ENCODE measurements around the gene PSMD11.

PSMD11 gene

GRCh38 chr17:32470405-32471167 lies 26.3 kb downstream of the PSMD11 start:
- no peak for DNase-seq

DNA sequence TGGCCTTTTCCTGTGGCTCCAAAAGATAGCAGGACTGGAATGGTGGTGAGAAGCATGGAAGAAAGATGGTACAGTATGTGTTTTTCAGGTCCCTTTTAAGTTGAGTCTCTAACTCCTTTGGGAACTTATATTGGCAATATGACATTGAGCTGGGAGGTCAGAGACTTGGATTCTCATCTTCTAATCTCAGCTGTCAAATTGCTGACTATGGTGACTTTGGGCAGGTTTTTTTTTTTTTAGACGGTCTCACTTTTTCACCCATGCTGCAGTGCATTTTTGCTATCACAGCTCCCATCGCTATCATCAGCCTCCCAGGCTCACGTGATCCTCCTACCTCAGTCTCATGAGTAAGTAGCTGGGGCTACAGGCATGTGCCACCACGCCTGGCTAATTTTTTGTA lies 27.3 kb downstream of the PSMD11 start:
- no peak for DNase-seq

DNA sequence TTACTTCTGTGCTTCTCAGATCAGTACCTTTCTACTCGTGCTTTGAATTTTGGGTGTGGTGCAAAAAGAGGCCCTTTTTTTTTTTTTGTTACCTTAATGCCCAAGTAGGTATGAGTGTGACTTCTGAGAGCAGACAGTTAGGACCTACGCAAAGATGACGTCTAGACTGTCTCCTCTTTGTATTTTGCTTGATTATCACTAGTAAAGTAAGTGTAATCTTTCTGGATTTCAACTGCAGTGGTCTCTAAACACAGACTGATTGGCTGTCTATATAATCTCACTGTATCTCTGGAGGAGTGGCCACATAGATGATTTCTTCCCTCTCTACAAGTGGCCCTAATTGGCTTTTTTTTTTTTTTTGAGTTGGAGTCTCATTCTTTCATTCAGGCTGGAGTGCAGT lies 30.9 kb downstream of the PSMD11 start:
- DNase-seq: no peak

DNA sequence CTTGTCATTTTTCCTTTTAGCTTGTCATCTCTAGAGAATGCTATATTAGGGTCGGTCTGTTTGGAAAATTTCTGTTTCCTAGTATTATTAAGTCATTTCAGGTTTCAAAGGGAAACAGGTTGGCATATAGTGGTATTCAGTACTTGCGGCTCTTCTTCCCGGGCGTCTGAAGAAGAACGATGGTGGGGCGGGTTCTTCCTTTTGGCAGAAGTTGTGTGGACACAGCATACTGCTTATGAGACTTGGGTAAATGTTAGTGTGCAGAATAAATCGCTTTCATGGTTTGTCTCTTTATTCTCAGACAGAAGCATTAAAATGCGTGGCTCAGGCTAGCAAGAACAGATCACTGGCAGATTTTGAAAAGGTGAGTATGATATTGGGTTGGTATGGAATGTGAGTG lies 32.9 kb downstream of the PSMD11 start:
- DNase-seq: no peak

GRCh38 chr17:32479074-32479617 lies 34.8 kb downstream of the PSMD11 start:
- no peak for DNase-seq

GRCh38 chr17:32481193-32481592 lies 36.9 kb downstream of the PSMD11 start:
- no peak for DNase-seq

DNA sequence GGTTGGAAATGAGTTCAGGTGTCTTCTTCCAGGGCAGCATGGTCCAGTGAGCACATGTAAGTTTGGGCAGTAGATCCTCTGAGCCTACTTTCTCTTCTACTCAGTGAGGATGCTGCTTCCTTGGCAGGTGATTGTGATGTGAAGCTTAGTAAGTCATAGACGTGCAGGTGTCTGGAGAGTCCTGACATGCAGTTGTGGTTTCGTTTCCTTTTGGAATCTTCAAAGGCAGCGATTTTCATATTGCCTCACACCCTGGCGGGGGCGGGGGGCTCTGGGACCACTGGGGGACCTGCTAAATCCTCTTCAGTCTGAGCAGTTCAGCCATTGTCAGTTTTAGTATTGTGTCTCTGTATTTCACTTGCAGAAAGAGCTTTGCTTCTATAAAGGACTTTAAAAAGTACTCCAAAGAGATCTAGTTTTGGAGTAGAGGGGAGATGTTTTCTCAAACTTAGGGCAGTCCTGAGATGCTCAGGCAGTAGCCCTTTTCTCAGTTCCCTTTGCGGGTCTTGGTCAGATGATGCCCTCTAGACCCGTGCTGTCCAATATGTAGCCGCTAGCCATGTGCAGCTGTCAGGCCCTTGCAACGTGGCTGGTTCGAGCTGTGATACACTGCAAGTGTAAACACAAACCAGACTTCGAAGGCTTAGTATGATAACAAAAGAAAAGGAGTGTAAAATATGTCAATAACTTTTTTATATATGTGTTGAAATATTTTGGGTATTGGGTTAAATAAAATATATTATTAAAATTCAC lies 38.4 kb downstream of the PSMD11 start:
- DNase-seq: no peak

DNA sequence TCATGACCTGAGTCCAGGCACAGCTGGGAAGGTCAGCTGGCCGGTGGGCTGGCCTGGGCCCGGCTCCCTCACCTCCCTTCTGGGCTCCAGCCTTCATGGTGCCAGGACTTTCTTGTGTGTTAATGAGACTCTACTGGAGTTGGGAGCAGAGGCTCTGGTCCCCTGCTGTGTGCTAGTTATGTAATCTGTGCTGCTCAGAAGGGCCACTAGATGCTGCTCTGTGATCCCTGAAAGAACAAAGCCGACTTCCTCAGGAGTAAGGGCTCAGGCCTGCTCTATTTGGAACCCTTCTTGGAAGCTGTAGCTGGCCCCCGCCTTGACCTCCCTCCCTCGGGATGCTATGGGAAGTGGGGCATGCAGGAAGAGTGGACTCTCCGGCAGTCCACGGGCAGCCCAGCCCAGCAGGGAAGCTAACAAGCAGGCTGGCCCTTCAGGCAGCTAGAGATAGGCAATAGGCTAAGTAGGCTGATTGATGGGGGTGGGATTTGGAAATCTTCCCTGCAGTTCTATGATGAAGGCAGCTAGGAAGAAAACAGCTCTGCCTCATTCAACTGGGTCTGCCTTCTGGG lies 39.2 kb downstream of the PSMD11 start:
- no peak for DNase-seq

DNA sequence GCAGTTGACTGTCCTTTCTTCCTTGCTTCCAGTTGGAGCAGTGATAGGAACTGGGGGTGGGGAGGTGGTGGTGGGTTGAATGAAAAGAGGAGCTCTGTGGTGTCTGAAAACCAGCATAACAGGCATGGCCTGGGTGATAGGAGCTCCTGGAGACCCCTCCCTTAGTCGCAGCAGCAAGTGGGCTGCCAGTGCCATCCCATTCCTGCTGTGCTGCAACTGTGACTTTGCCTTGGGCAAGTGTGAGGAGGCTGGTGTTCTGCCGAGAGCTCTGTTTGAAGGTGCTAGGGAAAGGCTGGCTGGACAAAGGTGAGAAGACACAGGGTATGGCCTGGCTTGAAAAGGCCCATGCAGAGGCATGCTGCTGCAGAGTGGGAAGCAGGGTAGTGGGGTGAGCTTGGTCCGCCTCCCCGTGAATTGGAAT lies 39.7 kb downstream of the PSMD11 start:
- DNase-seq: no peak

- no peak for DNase-seq
These were observed 40.3 kb downstream of the PSMD11 start for GRCh38 chr17:32484628-32485027.

DNA sequence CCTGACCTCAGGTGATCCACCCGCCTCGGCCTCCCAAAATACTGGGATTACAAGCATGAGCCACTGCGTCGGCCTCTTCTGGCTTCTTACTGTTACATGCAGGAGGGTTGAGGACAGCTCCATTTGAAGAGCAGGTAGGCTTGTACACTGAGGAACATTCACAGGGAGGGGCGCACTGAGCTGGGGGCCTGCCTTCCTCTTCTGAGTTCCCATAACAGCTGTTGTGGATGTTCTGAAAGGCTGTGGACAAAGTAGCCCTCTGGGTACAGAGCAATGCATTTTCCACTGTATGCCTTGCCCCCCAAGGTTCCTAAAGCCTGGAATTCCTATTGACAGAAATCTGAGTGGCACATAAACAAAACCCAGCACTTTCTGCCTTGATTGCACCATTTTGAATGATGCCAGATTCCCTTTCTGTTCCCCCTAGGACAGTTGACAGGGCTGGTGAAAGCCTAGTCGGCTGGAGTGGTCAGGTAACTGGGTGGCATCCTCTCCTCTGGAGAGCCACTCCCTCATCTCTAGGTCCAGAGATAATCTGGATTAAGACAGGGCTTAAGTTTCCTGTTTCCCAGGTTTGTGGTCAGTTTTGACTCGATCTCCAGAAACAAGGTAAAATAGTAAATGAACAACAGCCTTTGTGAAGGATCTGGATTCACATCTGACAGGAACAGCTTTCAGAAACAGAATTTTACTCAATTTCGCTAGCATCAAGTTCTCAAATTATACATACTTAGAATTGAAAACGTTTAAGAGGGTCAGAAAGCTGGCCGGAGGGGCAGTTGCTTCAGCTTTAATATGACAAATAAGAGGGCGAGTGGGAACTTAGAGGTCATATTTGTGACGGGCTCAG lies 41.2 kb downstream of the PSMD11 start:
- DNase-seq: no peak

DNA sequence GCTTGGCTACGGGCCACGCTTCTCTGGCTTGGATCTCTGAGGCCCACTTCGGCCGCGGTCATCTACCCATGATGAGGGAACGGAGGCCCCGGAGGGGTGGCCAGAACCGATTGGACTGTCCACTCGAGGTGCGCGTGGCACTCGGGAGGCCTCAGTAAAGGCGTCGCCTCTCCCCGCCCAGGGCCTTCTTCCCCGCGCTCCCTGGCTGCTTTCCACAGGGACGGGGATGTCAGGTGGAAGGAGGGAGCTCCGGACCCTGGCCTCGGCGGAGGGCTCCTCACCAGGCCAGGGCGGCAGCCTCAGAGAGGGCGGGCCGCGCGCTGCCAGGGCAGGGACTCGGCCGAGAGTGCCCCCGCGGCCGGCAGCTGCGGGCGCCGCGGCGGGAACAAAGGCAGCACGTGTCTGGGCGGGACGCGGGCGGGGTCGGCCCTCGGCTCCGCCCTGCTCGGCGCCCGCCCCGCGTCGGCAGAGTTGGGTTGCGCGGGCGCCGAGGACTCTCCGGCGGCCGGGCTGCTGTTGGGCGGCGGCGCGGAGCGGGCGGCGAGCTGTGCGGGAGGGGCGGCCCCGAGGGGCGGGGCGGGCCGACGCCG lies 41.9 kb downstream of the PSMD11 start:
- DNase-seq: peak; percentile 67

DNA sequence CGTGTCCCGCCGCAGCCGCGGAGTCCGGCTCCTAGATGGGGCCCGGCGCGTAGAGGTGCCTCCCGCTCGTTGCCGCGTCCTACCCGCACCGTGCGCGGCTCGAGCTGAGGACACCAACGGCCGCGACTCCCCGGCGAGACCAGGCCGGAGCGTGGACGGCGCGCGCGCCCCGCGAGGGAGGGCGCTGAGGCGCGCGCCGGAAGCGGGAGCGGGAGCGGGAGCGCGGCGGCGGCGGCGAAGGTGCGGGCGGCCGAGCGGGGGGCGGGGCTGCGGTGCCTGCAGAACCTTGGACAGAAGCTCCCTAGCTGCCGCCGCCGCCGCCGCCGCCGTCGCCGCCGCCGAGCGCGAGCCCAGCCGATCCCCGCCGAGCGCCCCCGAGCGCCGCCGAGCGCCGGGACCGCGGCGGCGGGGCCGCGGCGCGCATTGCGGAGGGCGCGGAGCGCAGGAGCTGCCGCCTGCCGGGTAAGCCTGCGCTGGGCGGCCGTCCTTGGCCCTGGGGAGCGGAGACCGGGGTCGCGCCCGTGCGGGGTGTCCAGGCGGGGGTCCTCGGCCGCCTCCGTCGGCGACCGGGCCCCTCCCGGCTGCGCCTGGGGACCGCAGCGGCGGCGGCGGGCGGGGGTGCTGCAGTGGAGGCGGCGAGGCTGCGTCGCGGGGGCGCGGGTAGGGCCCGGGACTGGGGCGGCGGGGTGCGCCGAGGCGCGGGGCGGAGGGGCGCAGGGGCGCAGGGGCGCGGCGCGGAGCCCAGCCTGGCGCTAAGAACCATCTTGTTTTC lies 42.6 kb downstream of the PSMD11 start, which contains the start of gene CDK5R1:
Gene CDK5R1 (plus strand): TSS at position 293 of the 772 bp plus-strand sequence. CDS start 628 bp downstream, outside the sequence.
- peak; percentile 71 for DNase-seq

GRCh38 chr17:32487473-32488176 lies 43.3 kb downstream of the PSMD11 start:
- no peak for DNase-seq

DNA sequence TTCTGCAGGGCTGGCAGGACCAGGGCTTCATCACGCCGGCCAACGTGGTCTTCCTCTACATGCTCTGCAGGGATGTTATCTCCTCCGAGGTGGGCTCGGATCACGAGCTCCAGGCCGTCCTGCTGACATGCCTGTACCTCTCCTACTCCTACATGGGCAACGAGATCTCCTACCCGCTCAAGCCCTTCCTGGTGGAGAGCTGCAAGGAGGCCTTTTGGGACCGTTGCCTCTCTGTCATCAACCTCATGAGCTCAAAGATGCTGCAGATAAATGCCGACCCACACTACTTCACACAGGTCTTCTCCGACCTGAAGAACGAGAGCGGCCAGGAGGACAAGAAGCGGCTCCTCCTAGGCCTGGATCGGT lies 43.9 kb downstream of the PSMD11 start:
- DNase-seq: no peak

DNA sequence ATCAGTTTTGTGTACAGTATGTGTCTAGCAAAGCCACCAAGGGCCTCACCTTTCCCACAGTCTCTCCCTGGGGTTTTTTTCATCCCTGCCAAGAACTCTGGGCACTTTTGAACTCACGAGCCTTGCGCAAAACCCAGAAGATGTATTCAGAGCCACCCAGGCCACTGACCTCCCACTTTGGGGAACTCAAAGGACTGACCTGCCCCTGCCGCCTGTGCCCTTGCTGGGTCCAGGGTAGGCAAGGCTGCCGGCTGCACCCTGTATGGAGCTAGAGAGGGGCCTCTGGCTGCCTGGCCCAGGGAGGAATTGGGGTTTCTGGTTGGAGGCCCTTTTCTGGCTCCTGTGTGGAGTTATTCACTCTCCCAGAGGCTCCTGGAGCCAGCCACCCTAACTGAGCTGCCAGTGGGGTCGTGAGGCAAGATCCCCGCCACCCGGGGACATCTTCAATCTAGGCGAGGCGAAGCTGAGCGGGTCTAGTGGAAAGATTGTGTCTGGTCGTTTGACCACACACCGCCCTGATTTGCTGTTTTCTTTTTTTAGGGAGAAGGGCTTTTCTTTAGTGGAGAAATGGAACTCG lies 44.4 kb downstream of the PSMD11 start:
- no peak for DNase-seq

- DNase-seq: no peak
These were observed 45.2 kb downstream of the PSMD11 start for GRCh38 chr17:32489320-32490100.

DNA sequence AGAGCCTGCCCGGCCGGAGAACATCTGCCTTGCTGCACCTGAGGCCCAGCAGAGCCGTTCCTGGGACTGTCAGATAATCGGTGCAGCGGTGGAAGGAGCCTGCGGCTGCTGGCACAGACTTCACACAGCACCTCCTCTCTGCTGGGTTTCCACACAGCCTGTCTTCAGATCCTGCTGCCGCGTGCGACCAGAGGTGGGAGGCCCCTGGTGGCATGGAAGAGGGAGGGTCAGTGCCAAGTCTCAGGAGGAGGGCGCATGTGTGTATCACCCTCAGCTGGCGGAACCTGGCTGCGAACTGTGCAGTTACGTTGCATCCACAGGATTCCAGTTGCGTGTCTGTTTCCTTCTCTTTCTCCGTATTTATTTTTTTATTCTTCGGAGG lies 45.8 kb downstream of the PSMD11 start:
- DNase-seq: no peak

- DNase-seq: no peak
These were observed 47.3 kb downstream of the PSMD11 start for GRCh38 chr17:32491371-32492263.
